ENCODE data around the gene CYP27B1.

DNA sequence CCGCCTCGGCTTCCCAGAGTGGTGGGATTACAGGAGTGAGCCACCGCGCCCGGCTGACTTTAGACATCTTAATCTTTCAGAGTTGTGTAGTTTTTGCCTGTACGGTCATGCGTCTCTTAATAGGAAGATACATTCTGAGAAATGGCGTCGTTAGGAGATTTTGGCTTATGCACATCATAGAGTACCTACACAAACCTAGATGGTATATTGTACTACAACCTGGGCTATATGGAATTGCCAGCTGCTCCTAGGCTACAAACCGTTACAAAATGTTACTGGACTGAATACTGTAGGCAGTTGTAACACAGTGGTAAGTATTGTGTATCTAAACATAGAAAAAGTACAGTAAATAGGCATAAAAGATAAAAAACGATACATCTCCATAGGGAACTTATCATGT lies 17.0 kb upstream of the CYP27B1 start:
- TF ChIP-seq, protein P1, sequence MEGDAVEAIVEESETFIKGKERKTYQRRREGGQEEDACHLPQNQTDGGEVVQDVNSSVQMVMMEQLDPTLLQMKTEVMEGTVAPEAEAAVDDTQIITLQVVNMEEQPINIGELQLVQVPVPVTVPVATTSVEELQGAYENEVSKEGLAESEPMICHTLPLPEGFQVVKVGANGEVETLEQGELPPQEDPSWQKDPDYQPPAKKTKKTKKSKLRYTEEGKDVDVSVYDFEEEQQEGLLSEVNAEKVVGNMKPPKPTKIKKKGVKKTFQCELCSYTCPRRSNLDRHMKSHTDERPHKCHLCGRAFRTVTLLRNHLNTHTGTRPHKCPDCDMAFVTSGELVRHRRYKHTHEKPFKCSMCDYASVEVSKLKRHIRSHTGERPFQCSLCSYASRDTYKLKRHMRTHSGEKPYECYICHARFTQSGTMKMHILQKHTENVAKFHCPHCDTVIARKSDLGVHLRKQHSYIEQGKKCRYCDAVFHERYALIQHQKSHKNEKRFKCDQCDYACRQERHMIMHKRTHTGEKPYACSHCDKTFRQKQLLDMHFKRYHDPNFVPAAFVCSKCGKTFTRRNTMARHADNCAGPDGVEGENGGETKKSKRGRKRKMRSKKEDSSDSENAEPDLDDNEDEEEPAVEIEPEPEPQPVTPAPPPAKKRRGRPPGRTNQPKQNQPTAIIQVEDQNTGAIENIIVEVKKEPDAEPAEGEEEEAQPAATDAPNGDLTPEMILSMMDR (IDR thresholded peaks at IDR 0.05 in 2 of 3, conservative IDR thresholded peaks at IDR 0.05 in 1 of 3; ENCODE audit: insufficient read depth in 2 of 3, low read depth in 1 of 3, low read length in 3 of 3), result no peak
- no peak for TF ChIP-seq KAT2B (IDR thresholded peaks at IDR 0.05; ENCODE audit: low read depth, low read length)
- no peak for TF ChIP-seq PCBP2 (IDR thresholded peaks at IDR 0.05; ENCODE audit: low read depth, low read length, poor library complexity, severe bottlenecking)
- TF ChIP-seq SP1 (CRISPR knock-in tag; IDR thresholded peaks at IDR 0.05), result no peak
- no peak for TF ChIP-seq ETV6 (IDR thresholded peaks at IDR 0.05; ENCODE audit: borderline replicate concordance in 1 of 2, low read depth in 2 of 2, low read length in 1 of 2)
- no peak for TF ChIP-seq ETV6 (CRISPR knock-in tag; IDR thresholded peaks at IDR 0.05; ENCODE audit: borderline replicate concordance)
- no peak for TF ChIP-seq ZFPM2 (CRISPR knock-in tag; IDR thresholded peaks at IDR 0.05)
- no peak for TF ChIP-seq PHF8 (IDR thresholded peaks at IDR 0.05; ENCODE audit: borderline replicate concordance, low read length)
- TF ChIP-seq, protein P2, sequence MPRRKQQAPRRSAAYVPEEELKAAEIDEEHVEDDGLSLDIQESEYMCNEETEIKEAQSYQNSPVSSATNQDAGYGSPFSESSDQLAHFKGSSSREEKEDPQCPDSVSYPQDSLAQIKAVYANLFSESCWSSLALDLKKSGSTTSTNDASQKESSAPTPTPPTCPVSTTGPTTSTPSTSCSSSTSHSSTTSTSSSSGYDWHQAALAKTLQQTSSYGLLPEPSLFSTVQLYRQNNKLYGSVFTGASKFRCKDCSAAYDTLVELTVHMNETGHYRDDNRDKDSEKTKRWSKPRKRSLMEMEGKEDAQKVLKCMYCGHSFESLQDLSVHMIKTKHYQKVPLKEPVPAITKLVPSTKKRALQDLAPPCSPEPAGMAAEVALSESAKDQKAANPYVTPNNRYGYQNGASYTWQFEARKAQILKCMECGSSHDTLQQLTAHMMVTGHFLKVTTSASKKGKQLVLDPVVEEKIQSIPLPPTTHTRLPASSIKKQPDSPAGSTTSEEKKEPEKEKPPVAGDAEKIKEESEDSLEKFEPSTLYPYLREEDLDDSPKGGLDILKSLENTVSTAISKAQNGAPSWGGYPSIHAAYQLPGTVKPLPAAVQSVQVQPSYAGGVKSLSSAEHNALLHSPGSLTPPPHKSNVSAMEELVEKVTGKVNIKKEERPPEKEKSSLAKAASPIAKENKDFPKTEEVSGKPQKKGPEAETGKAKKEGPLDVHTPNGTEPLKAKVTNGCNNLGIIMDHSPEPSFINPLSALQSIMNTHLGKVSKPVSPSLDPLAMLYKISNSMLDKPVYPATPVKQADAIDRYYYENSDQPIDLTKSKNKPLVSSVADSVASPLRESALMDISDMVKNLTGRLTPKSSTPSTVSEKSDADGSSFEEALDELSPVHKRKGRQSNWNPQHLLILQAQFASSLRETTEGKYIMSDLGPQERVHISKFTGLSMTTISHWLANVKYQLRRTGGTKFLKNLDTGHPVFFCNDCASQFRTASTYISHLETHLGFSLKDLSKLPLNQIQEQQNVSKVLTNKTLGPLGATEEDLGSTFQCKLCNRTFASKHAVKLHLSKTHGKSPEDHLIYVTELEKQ (CRISPR knock-in tag; IDR thresholded peaks at IDR 0.05), result no peak
- no peak for TF ChIP-seq RAD21 (CRISPR knock-in tag; conservative IDR thresholded peaks at IDR 0.05 in 1 of 2, IDR thresholded peaks at IDR 0.05 in 1 of 2)
- TF ChIP-seq ZNF445 (CRISPR knock-in tag; IDR thresholded peaks at IDR 0.05; ENCODE audit: low read depth), result no peak
- no peak for TF ChIP-seq BHLHE40 (IDR thresholded peaks at IDR 0.05; ENCODE audit: low read length)
- TF ChIP-seq, protein P3, sequence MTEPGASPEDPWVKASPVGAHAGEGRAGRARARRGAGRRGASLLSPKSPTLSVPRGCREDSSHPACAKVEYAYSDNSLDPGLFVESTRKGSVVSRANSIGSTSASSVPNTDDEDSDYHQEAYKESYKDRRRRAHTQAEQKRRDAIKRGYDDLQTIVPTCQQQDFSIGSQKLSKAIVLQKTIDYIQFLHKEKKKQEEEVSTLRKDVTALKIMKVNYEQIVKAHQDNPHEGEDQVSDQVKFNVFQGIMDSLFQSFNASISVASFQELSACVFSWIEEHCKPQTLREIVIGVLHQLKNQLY (CRISPR knock-in tag; conservative IDR thresholded peaks at IDR 0.05), result no peak
